AG10803 (cell line): ENCODE measurements around the gene ZDHHC7.

Experiments
- DNase-seq: peaks from one replicate; pipeline ENCODE4 v3.0.0; 2010; ENCODE audit warnings: low read depth
- H3K4me3 ChIP-seq: 2 replicates; pipeline ENCODE4 v1.5.1; 2011; ENCODE audit warnings: mild to moderate bottlenecking, low read length, control low read depth
- TF ChIP-seq, protein P1 (sequence below): conservative IDR thresholded peaks from 2 replicates; pipeline ENCODE4 v1.5.1; 2011; ENCODE audit warnings: mild to moderate bottlenecking, low read length, control low read depth, inconsistent platforms

Gene ZDHHC7

DNA sequence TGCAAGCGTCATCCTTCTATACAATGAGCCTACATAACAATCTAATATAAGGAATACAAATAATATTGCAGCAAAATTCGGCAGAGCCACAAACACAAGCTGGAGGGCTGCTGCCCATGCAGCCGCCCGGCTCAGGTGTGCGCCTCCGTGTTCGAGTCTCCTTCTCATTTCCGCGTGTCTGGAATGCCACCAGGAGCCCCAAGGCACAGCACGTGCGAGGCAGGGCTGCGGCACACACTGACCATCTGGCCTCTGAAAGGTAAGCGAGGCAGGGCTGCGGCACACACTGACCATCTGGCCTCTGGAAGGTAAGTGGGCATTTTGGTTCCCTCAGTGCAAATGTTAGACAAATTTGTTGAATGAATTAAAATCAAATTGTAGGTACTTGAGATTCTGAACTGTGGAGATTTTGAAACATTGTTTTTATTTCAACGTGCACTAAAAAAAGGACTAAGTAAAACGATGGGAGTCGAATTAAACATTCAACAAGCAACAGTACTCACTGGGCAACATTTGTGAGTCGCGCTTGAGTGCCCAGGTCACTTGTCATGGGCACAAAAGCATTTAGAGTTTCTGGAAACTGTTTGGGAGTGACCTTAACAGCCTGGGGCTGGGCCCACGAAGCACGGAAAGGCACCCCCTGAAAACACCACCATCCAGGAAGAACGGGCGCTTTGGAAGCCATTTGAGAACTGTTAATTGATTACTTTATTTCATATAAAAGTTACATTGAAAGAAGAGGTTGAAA is 37.4 kb downstream of the ZDHHC7 start:
- TF ChIP-seq, protein P1, sequence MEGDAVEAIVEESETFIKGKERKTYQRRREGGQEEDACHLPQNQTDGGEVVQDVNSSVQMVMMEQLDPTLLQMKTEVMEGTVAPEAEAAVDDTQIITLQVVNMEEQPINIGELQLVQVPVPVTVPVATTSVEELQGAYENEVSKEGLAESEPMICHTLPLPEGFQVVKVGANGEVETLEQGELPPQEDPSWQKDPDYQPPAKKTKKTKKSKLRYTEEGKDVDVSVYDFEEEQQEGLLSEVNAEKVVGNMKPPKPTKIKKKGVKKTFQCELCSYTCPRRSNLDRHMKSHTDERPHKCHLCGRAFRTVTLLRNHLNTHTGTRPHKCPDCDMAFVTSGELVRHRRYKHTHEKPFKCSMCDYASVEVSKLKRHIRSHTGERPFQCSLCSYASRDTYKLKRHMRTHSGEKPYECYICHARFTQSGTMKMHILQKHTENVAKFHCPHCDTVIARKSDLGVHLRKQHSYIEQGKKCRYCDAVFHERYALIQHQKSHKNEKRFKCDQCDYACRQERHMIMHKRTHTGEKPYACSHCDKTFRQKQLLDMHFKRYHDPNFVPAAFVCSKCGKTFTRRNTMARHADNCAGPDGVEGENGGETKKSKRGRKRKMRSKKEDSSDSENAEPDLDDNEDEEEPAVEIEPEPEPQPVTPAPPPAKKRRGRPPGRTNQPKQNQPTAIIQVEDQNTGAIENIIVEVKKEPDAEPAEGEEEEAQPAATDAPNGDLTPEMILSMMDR: no peak
- DNase-seq: no peak
- no peak overlapping the region for H3K4me3 ChIP-seq

DNA sequence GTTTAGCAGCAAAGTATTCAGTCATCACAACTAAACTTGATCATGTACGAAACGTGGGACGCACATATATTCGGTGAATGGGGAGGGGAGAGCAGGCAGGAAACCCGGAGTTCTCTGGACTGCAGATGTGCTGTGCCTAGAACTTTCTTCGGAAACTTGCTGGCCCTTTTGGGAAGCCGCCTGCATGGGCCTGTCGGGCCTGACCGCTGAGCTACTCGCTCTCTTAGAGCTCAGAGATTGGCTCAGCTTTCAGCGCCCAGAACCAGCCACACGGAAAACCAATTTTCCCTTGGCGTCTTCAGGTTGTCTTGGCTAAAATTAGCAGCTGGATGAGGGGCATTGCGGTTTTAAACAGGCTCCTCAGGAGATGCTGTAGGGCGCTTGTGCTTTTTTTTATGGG is 38.1 kb downstream of the ZDHHC7 start:
- no peak overlapping the region for H3K4me3 ChIP-seq
- peak; percentile 43 for DNase-seq
- TF ChIP-seq, protein P1: no peak

DNA sequence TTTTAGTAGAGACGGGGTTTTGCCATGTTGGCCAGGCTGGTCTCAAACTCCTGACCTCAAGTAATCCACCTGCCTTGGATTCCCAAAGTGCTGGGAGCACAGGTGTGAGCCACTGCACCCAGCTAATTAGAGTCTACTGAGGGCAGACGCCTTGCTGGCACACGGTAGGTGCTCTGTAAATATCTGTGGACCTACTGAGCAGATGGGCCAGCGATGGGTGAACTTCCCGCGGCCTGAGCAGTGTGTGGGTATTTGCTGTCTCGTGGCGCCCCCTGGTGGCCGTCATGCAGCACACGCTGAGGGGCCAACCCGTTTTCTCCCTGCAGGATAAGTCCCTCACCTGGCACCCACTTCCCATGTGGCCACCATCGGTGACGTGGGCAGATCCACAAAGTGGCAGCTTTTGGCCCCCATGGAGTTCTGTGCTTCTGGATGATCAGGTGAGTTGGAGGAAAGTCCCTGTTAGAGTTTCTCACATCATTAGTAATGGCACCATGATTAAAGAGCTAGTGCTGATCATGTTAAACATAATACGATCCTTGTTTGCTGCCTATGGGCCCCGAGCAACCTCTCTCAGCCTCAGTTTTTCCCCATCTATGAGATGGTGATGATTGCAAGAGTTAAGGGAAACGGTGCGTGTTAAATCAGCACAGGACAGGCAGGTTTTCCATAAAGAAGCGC is 40.7 kb downstream of the ZDHHC7 start:
- peak; percentile 70 for DNase-seq
- TF ChIP-seq, protein P1: peak; percentile 80
- H3K4me3 ChIP-seq: no peak overlapping the region

DNA sequence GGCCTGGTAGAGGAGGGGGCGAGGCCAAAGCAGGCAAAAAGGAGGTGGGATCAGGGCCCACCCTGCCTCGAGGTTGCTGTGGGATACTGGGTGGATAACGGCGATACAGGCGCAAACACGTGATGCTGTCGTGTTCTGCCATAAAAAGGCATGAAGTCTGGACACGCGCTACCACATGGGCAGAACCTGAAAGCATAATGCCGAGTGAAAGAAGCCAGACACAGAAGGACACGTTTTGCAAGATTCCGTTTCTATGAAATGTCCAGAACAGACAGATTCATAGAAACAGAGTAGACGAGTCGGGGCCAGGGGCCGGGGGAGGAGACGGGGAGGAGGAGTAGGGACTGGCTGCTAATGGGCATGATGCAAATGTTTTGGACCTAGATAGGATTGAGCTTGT is 43.5 kb downstream of the ZDHHC7 start:
- no peak for DNase-seq
- TF ChIP-seq, protein P1: no peak
- no peak overlapping the region for H3K4me3 ChIP-seq

DNA sequence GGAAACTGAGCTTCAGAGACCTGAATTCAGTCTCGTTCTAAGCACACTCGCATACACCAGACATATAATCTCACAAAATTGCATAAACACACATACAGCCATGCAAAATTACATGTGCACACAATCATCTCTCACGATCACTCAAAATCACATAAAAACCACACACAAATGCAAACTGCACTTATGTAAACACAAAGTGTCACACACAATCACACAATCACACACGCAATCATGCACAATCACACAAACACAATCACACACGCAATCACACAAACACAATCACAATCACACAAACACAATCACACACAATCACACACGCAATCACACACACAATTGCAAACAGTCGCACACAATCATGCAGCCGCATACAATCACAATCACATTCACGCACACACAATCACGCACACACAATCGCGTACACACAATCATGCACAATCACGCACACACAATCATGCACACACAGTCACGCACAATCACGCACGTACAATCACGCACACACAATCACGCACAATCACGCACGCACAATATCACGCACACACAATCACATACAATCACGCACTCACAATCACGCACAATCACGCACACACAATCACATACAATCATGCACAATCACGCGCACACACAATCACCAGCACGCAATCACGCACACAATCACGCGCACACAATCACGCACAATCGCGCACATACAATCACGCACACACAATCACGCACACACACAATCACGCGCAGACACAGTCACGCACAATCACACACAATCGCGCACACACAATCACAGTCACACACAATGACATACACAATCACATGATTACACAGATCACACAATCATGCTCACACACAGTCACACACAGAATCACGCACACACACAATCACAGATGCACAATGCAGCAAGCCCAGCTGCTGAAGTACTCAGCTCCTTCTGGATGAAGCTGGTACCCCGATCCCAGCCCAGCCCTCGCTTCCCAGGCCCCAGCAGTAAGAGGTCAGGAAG is 45.6 kb downstream of the ZDHHC7 start:
- DNase-seq: no peak
- TF ChIP-seq, protein P1: no peak
- no peak overlapping the region for H3K4me3 ChIP-seq

DNA sequence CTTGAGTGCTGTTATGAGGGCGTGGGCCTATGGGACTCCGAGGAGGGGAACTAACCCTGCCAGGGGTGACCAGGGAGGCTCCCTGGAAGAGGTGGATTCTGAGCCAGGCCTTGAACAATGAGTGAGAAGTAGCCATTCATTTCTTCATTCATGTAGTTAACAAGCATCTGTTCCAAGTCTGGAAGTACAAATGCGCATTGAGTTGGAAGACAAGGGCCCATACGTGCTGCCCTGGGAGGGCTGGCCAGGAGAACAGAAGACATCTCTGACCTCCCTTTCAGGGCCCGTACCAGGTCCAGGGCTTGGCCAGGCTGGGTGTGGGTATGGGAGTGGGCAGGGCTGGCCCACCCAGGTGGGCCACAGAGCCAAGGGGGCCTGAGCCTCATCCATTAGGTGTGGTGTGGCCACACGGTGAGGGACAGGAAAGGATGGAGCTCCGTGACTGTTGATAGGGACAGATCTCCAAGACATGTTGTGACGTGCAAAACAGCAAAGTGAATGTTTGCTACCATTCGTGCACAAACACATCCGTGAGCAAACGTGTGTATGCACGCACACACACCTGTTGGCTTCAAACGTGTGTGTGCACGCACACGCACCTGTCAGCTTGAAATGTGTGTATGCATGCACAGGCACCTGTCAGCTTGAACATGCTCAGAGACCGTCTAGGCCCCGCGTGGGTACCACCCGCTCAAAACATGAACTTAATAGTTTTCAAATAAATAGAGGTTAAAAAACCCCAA is 46.8 kb downstream of the ZDHHC7 start:
- H3K4me3 ChIP-seq: no peak overlapping the region
- no peak for DNase-seq
- TF ChIP-seq, protein P1: no peak
